Stimulated activated CD8-positive, alpha-beta memory T cell treated with anti-CD3 and anti-CD28 coated beads, Interleukin-7, amount 100 ng/mL, for 1 hour (primary cell): ENCODE measurements around the gene TPCN1.

Source experiments
- DNase-seq, 2 donors: peaks; one replicate each; pipeline ENCODE4 v3.0.0-alpha.2; 2020; ENCODE audit warnings: low read depth in 2 of 2

TPCN1 gene

DNA sequence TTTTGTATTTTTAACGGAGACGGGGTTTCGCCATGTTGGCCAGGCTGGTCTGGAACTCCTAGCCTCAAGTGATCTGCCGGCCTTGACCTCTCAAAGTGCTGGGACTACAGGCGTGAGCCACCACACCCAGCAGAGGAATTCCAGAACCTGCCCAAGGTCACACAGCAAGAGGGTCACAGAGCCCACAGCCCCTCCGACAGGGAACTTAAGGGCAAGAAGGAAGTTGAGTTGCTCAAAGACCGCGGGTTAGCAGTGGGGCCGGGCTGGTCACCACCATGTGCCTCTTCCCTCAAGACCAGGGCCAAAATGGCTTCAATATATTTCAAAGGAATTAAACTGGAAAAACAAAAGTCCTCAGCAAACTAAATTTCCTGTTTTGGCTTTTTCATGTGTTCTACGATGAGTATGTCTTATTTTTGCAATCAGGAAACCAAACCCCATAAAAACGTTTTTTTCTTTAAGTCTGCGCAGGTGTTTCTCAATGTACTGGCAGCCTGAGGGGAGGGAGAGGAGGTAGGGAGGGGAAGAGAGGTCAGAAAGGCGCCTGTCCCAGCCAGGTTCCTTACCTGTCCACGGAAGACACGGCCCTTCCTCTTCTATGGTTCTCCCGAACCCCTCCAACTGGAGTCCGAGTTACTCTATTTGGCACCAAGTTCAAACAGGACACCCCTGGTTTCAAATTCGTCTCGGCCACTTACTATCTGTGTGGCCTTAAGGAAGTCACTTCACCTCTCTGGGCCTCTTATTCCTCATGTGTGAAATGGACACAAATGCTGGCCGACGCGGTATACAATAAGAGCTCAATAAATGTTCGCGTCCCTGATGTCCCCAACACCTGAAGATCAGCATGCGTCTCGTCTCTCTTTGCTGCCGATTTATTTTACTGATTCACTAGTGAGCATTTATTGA lies 112.9 kb downstream of the TPCN1 start:
- no peak for DNase-seq

DNA sequence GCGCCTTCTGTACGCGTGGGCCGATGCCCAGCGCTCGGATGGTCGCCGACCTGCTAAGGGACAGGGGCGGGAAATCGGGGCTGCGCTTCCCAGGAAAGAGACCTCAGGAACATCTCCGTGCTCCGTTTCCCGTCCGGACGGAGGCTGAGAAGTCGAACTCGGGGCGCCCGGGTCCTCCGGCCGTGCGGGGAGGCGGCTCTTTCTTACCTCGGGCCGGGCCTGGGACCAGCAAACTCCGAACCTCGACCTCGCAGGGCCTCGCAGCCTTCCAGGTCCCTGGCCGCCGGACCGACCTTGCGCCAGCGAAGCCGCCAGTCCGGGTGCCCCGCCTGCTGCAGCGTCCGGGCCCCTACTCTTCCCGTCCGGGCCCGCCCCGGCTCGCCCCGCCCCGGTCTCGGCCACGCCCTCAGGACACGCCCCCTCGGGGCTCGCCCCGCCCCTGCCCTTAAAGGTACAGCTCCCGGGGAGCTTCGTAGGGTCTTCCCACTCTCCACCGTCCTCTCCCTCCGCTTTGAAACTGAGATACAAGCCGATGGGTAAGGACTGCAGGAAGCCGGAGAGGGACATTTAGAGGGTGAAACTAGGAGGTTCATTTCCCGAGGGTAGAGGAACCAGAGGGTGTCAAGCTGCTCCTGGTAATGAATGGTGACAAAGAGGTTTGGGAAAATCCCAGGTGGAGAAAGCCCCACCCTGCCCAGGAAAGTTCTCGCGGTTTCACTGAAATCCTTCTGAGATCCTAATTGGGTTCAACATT lies 113.7 kb downstream of the TPCN1 start, which contains the start of gene SLC8B1:
SLC8B1 (minus strand) TSS at position 324 of the 754 bp plus-strand sequence. CDS start 2,231 bp downstream, outside the sequence.
- DNase-seq: peak; percentile 86

DNA sequence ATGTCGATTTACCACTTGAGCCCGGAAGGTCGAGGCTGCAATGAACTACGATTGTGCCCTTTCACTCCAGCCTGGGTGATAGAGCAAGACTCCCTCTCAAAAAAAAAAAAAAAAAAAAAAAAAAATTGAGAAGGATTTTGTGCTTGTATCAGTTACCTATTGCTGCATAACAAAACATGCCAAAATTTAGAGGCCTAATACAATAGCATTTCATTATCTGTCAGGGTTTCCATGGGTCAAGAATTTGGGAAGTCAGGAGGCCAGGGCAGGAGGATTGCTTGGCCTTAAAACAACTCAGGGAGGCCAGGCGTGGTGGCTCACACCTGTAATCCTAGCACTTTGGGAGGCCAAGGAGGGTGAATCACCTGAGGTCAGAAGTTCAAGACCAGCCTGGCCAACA lies 118.3 kb downstream of the TPCN1 start:
- DNase-seq: no peak

DNA sequence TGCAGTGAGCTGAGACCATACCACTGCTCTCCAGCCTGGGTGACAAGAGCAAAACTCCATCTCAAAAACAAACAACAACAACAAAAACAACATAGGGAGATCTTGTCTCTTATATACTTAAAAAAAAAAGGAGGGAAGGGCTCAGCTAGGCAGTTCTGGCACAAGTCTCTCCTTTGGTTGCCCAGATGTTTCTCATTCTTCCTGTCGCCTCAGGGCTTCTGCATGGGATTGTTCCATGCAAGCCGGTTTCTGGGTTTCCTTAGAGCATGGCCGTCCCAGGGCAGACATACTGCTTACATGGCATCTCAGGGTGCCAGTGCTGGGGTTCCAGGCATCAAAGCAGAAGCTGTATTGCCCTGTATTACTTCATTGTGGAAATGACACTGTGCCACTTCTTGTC lies 118.8 kb downstream of the TPCN1 start:
- no peak for DNase-seq

DNA sequence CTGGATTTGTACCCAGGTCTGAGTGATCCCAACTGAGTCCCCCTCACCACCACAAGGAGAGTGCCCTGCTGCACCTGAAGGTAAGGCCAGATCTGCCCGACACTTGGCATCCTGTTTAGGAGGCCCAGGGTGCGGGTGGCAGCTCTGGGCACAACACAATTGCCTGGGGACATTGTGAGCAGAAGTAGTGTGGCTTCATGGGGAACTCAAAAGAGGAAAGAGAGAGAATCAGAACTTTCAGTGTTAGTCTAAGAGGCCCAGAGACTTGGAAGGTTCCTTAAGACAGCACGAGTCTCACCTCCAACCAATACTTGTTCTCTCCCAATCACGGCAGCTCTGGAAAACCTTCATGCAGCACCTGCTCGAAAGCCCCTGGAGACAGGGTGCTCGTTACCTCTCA lies 120.3 kb downstream of the TPCN1 start:
- DNase-seq: no peak

DNA sequence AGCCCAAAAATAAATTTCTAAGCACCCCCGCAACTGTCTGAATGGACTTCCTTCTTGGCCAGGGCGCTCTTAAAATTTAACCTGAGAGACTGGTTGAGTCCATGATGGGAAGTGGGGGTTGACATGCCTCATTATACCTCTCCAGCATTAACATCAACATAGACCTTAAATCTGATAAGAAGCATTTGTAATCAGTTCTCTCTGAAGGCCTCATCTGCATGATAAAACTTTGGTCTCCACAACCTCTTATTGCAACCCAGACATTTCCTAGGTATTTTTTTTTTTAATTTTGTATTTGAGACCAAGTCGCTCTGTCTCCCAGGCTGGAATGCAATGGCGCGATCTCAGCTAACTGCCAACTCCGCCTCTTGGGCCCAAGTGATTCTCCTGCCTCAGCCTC lies 124.1 kb downstream of the TPCN1 start:
- DNase-seq: no peak

DNA sequence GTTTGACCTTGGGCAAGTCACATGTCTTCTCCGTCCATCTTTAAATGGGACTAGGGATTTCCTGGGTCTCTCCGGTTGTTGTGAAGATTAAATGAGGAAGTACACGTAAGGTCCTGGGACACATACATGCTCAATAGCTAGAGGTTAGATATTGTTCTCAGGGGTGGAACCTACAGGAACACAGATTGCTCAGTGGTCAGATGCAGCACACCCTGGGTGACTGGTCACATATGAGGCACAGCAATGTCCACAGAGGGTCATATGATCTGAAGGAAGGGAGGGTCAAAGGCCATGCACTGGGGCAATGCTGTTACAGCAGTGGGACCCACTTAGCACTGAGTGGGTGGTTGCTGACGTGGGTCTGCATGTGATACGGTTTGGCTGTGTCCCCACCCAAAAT lies 125.1 kb downstream of the TPCN1 start:
- no peak for DNase-seq

DNA sequence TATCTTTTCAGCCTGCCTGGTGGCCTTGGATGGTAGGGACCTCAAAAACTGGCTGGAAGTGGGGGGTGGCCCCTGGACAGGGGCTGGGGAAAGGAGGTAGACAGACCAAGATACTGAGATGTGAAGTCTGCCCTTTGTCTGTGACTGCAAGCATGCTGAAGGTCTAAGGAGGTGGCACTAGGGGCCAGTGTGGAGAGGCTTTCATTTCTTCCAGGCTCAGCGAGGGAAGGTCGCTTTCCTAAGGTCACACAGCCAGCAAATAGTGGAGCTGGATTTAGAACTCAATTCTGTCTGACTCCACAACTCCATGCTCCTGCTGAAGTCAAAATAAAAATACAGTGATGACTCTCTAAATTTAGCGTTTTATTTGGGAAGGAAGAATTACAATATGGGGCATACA lies 125.8 kb downstream of the TPCN1 start:
- DNase-seq: no peak

DNA sequence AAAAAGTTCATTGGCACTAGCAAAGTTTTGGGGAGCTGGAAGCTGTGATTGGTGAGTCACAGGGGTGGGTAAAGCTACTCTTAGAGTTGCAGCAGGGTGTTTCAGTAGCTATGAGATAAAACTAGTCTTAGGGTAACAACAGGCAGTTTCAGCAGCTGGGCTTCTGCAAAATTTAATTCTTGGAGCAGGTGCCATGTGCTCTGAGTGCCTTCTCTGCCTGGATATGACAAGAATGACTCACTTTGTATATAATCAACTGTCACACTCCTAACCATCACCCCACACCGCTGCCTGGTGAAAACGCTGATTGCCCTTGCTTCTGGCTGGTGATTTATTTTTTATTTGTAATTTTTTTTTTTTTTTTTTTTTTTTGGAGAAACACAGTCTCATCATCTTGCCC lies 126.6 kb downstream of the TPCN1 start:
- DNase-seq: no peak
